ENCODE measurements around the gene PHF2.

Gene PHF2

DNA sequence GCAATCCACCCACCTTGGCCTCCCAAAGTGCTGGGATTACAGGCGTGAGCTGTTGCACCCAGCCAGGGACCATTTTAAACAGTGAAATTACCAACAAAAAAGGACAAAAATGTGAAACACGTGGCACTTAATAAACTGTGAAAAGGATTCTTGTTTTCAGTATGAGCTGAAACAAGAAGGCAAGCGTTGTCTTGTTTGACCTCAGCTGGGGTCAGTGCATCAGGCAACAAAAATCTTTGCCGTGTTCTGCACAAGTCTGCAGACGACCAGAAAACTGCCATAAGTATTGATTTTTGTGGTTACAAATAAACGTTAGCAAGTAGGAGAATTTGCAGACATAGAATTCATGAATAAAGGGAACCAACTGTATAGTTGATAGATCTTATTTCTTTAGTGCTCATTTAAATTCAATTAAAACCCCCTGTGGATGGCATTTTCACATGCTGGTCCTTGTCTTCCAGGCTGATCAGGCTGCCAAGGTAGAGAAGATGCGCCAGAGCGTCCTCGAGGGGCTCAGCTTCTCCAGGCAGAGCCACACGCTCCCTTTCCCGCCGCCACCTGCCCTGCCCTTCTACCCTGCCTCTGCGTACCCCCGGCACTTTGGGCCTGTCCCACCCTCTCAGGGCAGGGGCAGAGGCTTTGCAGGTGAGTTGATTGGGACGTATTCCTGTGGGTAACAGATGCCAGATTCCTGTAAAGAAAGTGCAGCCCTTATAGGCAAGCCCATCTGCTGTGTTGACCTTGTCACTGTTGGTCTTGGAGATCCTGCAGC, 18.8 kb upstream of the PHF2 start:
- H3K4me1 Mint-ChIP-seq (ENCODE audit: low read depth) = peaks cover 3% of the 10 kb centered on the region
- peaks cover 39% of the 10 kb centered on the region for H3K36me3 Mint-ChIP-seq (ENCODE audit: low read depth)
- H3K4me3 Mint-ChIP-seq = no peak overlapping the region

DNA sequence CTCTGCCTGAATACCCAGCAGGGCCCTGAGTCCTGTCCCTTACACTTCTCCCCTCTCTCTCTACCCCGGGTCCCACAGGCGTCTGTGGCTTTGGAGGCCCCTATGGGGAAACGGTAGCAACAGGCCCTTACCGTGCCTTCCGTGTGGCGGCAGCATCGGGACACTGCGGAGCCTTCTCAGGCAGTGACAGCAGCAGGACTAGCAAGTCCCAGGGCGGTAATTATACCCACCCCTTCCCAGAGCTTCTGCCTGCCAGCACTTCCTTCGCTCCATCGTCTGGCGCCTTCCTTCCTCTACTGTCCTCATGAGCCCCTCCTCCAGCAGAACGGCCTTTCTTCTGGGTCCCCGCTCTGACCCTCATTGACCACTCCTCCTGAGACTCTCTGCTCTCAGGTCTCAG, 17.9 kb upstream of the PHF2 start:
- Mint-ChIP-seq H3K4me3 (no peak overlapping the region), H3K36me3 (ENCODE audit: low read depth) (peaks cover 40% of the 10 kb centered on the region), H3K4me1 (ENCODE audit: low read depth) (peaks cover 3% of the 10 kb centered on the region), H3K27me3 (ENCODE audit: low read depth) (no peaks in the 10 kb centered on the region), H3K27ac (no peak overlapping the region), H3K9me3 (no peaks in the 10 kb centered on the region)

More for the DNA sequence above, 18.8 kb upstream of the PHF2 start:
- H3K9me3 Mint-ChIP-seq = no peaks in the 10 kb centered on the region
- H3K27ac Mint-ChIP-seq = no peak overlapping the region
- no peaks in the 10 kb centered on the region for H3K27me3 Mint-ChIP-seq (ENCODE audit: low read depth)

DNA sequence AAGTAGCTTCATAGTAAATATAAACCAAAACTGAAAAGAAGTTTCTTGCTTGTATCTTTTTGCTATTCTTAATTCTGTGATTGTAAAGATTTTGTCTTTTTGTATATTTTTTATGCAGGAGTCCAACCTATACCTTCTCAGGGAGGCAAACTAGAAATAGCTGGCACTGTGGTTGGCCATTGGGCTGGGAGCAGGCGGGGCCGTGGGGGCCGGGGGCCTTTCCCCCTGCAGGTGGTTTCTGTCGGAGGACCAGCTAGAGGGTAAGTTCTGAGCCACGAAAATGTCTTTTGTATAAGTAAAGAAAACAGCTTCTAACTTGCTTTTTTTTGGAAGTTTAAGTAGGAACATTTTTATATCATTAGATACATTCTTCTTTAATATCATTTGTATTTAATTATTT, 15.4 kb upstream of the PHF2 start:
- Mint-ChIP-seq H3K36me3 (ENCODE audit: low read depth) (peaks cover 58% of the 10 kb centered on the region), H3K4me3 (no peak overlapping the region)

DNA sequence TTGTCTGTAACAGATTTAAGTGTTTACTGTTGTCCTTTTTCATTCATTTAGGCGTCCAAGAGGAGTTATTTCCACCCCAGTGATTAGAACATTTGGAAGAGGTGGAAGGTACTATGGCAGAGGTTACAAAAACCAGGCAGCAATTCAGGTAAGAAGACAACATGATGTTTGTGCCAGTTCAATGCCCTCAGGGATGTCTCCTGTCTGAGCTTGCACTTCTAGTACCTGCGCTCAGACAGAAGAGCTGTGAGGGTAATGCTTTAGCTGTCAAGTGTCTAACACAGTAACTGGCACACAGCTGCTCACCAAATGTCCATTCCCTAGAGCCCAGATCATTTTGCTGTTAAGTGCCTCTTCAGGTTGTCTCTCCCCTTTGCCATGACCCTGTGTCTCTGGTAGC, 14.2 kb upstream of the PHF2 start:
- Mint-ChIP-seq H3K27me3 (ENCODE audit: low read depth) (no peaks in the 10 kb centered on the region), H3K4me1 (ENCODE audit: low read depth) (peaks cover 21% of the 10 kb centered on the region), H3K36me3 (ENCODE audit: low read depth) (peaks cover 52% of the 10 kb centered on the region), H3K4me3 (no peak overlapping the region), H3K27ac (no peak overlapping the region), H3K9me3 (no peaks in the 10 kb centered on the region)

More for the DNA sequence above, 15.4 kb upstream of the PHF2 start:
- no peaks in the 10 kb centered on the region for H3K9me3 Mint-ChIP-seq
- no peaks in the 10 kb centered on the region for H3K27me3 Mint-ChIP-seq (ENCODE audit: low read depth)
- H3K4me1 Mint-ChIP-seq (ENCODE audit: low read depth) = peaks cover 16% of the 10 kb centered on the region
- no peak overlapping the region for H3K27ac Mint-ChIP-seq

DNA sequence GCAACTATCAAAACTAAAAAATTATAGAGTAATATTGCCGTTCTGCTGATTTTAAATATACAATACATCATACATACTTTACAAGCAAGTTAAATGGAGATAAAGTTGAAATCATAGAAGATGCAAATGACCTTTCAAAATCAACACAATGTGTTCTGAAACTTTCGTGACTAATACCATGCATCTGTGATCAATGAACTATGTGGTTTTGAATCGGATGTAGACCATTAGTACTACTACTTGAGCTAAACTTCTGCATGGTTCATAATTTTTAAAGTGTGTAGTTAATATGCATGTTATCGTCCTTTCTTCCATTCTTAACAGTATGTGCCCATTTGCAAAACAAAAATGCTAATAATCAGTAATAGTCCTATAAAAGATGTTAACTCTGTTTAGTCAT, 11.3 kb upstream of the PHF2 start:
- no peak overlapping the region for H3K27ac Mint-ChIP-seq
- H3K4me3 Mint-ChIP-seq = no peak overlapping the region
- H3K9me3 Mint-ChIP-seq = no peaks in the 10 kb centered on the region
- peaks cover 31% of the 10 kb centered on the region for H3K36me3 Mint-ChIP-seq (ENCODE audit: low read depth)
- no peaks in the 10 kb centered on the region for H3K27me3 Mint-ChIP-seq (ENCODE audit: low read depth)
- H3K4me1 Mint-ChIP-seq (ENCODE audit: low read depth) = peaks cover 29% of the 10 kb centered on the region

DNA sequence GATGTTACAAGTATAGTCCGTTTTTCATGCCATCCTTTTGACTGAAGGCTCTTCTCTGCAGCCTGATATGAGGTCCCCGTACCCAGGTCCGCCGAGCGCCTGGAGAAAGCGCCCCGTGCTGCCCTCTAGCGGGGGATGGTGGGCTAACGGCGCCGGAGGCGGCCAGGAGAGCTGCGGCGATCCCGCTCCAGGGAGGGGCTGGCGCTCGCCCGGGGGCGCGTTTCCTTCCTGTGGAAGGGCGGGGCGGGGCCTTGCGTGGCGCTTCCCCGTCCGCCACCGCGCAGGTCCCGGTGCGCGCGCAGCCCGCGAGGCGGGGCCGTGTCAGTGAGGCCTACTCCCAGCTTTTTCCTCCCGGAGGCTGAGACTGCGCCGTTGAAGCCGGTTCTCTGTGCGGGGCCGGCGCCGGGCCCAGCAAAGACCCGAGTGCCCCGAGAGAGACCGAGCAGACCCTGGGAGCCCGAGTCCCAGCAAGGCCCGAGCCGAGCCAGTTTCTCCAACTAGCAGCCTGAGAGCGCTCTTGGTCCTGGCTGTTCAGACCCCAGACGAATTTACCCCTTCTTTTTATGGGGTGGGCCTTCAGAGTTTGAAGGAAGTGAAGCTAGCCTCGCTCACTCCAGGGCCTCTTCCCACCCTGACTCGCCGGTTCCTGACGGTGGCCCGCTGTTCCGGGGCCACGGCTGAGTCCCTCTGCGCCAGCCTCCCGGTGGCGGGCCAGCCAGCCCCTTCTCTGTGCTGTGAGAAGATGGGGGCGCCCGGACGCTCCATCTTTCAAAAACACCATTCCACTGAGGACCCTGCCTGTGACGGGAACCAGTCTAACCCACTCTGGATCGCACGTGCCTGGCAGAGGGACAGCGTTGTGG, 9.7 kb upstream of the PHF2 start:
- H3K4me3 Mint-ChIP-seq = peak overlapping the region; percentile 83
- peaks cover 29% of the 10 kb centered on the region for H3K4me1 Mint-ChIP-seq (ENCODE audit: low read depth)
- H3K36me3 Mint-ChIP-seq (ENCODE audit: low read depth) = peaks cover 39% of the 10 kb centered on the region
- peaks cover 11% of the 10 kb centered on the region for H3K9me3 Mint-ChIP-seq
- no peaks in the 10 kb centered on the region for H3K27me3 Mint-ChIP-seq (ENCODE audit: low read depth)
- H3K27ac Mint-ChIP-seq = peak overlapping the region; percentile 89

DNA sequence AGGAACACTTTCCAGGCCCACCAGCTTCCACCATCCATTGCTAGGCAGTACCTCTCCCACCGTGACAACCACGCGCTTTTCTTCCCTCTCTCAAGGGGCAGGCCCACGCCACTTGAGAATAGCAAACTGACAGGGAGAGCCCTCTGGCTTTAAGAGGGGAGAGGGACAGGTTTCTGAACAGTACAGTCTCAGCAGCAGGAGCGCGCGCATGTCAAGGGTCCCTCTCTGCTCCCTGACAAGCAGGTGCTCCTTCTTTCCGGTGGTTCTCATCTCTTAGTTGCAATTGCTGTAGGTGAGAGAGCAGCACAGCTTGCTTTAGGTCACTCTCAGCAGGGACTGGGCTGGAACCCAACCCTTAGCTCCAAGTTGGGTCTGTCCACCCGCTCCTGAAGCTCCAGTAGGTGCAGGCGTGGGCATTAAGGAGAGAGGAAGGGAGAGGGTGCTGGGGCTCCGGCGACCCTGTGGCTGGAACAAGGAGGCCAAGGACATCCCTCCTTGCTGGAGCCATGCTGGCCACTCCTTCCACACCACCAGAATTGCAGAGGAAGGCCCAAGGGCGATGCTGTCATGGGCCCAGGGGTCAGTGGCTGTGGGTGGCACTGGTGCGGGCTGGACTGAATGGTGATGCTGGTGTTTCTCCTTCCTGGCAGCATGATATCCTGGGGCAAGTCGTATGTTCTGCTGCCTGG, 9.0 kb upstream of the PHF2 start:
- Mint-ChIP-seq H3K27me3 (ENCODE audit: low read depth) (no peaks in the 10 kb centered on the region), H3K4me3 (peak overlapping the region; percentile 83), H3K36me3 (ENCODE audit: low read depth) (peaks cover 32% of the 10 kb centered on the region), H3K4me1 (ENCODE audit: low read depth) (peaks cover 26% of the 10 kb centered on the region), H3K27ac (peak overlapping the region; percentile 89), H3K9me3 (peaks cover 11% of the 10 kb centered on the region)

DNA sequence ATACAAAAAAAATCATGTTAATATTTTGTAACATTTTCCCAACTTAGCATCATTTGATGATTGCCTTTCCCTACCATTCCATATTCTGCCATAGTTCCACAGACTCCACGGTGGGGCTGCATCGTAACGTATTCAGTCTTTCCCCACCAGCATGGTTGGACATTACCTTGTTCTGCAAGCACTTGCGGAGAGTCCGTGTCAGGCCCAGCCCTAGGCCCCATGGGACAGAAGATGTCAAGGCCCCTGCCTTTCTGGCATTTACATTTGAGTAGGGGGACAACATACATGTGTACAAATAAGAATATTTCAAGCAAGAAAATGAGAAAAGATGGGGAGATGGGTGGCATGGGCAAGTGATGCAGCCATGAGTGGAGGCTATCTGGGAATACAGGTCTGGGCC, 8.2 kb upstream of the PHF2 start:
- Mint-ChIP-seq H3K4me3 (no peak overlapping the region), H3K27ac (no peak overlapping the region), H3K9me3 (peaks cover 11% of the 10 kb centered on the region), H3K36me3 (ENCODE audit: low read depth) (peaks cover 29% of the 10 kb centered on the region), H3K4me1 (ENCODE audit: low read depth) (peaks cover 26% of the 10 kb centered on the region), H3K27me3 (ENCODE audit: low read depth) (no peaks in the 10 kb centered on the region)

DNA sequence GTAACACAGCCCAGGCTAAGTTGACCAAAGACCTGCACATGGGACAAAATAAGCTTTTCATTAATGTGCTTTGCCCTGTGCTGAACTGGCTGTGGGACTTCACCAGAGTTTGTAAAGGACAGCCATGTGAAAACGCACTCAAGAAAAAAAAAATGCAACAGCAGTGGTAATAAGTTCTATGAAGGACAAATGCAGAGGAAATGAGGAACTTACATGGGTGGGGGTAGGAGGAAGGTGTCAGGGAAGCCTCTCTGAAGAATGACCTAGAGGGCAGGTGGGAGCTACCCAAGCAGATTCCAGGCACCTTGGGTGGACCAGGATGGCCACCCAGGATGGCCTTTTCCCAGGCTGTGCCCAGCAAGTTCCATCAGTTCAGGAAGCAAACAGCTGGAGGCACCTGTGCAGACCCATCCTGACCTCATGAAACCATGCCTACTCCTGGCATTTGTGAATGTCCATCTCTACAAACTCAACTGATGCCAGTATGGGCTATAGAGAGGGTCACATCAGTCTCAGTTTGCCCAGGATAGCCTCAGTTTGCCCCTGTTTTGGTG, 6.7 kb upstream of the PHF2 start:
- Mint-ChIP-seq H3K27ac (no peak overlapping the region), H3K4me3 (no peak overlapping the region), H3K27me3 (ENCODE audit: low read depth) (no peaks in the 10 kb centered on the region), H3K4me1 (ENCODE audit: low read depth) (peaks cover 26% of the 10 kb centered on the region), H3K36me3 (ENCODE audit: low read depth) (peaks cover 19% of the 10 kb centered on the region), H3K9me3 (peaks cover 11% of the 10 kb centered on the region)

DNA sequence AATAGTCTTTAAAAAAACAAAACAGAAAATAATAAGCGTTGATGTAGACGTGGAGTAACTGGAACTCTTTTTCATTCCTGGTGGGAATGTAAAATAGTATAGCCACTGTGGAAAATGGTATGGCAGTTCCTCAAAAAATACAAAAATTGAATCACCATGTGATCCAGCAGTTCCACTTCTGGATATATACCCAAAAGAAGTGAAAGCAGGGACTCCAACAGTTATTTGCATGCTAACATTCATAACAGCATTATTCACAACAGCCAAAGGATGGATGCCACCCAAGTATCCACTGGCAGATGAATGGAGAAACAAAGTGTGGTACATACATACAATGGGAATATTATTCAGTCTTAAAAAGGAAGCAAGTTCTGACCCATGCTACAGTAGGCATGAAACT, 4.2 kb upstream of the PHF2 start:
- peaks cover 11% of the 10 kb centered on the region for H3K9me3 Mint-ChIP-seq
- no peaks in the 10 kb centered on the region for H3K27me3 Mint-ChIP-seq (ENCODE audit: low read depth)
- H3K27ac Mint-ChIP-seq = no peak overlapping the region
- H3K4me3 Mint-ChIP-seq = no peak overlapping the region
- peaks cover 16% of the 10 kb centered on the region for H3K4me1 Mint-ChIP-seq (ENCODE audit: low read depth)
- peaks cover 10% of the 10 kb centered on the region for H3K36me3 Mint-ChIP-seq (ENCODE audit: low read depth)

DNA sequence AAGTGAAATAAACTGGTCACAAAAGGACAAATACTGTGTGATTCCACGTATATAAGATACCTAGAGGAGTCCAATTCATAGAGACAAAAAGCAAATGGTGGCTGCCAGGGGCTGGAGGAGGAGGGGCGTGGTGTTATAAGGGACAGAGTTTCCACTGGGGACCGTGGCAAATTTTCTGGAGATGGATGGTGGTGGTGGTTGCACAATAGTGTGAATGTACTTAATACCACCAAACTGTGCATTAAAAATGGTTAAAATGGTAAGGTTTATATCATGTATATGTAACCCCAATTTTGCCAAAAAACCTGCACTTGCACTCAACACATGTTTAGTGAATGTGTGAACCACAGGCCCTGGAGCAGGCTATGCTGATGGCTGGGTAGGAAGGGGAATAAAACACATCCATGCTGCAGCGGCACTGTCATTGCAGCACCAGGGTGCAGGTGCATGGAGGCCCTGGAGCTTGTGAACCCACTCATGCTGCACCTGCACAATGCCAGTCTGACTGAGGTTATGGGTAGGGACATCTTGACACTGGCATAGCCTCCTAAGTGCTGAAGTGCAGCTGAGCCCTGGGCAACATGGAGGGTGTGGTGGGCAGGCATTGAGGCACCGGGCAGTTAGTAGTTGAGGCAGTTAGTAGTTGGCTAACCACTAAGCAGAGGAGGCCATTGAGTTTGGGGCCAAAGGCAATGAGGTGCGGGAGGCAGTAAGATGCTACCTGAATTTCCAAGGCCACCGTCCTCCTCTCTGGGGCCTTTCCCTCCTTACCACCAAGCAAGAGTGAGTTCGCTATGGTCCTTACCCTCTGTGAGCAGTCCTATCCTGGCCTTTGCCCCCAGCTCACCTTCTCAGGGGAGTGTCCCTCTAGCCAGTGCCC, 3.5 kb upstream of the PHF2 start:
- peaks cover 12% of the 10 kb centered on the region for H3K36me3 Mint-ChIP-seq (ENCODE audit: low read depth)
- H3K27ac Mint-ChIP-seq = no peak overlapping the region
- peaks cover 11% of the 10 kb centered on the region for H3K9me3 Mint-ChIP-seq
- H3K27me3 Mint-ChIP-seq (ENCODE audit: low read depth) = no peaks in the 10 kb centered on the region
- H3K4me3 Mint-ChIP-seq = no peak overlapping the region
- H3K4me1 Mint-ChIP-seq (ENCODE audit: low read depth) = peaks cover 15% of the 10 kb centered on the region

DNA sequence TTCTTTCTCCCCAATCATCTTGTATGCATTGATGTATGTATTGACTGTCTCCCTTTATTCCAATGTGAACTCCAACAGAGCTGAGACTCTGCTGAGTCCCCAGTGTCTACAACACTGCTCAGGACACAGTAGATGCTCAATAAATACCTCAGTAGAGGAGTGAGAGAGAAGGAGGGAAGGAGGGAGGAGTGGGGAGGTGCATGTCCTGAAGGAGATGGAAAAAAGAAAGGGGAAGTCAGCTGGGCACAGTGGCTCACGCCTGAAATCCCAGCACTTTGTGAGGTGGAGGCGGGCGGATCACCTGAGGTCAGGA, 2.9 kb upstream of the PHF2 start:
- H3K27me3 Mint-ChIP-seq (ENCODE audit: low read depth) = no peaks in the 10 kb centered on the region
- H3K4me1 Mint-ChIP-seq (ENCODE audit: low read depth) = peaks cover 19% of the 10 kb centered on the region
- H3K9me3 Mint-ChIP-seq = peaks cover 11% of the 10 kb centered on the region
- peaks cover 12% of the 10 kb centered on the region for H3K36me3 Mint-ChIP-seq (ENCODE audit: low read depth)
- H3K27ac Mint-ChIP-seq = no peak overlapping the region
- H3K4me3 Mint-ChIP-seq = peak overlapping the region; percentile 18

DNA sequence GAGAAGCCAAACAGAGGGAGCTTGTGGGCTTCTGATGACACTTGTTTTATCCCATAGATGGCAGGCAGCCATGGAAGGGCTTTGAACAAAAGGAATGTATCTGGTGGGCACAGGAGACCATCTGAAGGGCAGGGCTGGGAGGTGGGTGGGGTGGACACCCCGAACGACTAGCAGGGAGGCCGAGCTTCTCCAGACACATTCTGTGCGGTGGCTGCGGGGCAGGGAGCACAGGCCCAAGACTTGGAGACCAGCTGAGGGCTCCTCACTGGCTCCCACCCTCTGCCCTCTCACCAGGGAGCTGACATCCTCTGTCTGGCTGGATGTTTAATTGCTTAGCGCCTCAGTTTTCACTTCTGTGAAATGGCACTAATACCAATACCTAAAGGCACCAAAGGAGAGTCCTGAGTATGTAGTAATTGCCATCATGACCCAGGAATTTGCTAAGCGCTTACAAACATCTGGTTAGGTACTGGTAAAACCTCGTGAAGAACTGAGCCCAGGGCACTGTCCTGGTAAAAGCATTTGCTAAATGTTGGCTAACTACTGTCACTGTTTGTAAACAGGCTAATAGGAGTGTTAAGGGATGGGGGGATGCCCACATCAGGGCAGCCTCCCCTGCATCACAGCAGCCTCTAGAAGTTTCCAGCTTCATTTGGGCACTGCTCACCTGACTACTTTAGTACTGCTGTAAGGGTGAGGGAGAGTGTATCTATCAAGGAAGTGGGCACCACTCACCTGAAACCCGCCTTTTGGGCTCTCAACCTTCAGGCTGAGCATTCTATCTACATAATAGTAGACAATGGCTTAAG, 2.1 kb upstream of the PHF2 start:
- no peaks in the 10 kb centered on the region for H3K27me3 Mint-ChIP-seq (ENCODE audit: low read depth)
- H3K4me1 Mint-ChIP-seq (ENCODE audit: low read depth) = peaks cover 23% of the 10 kb centered on the region
- H3K9me3 Mint-ChIP-seq = peaks cover 11% of the 10 kb centered on the region
- no peak overlapping the region for H3K27ac Mint-ChIP-seq
- H3K36me3 Mint-ChIP-seq (ENCODE audit: low read depth) = peaks cover 12% of the 10 kb centered on the region
- peak overlapping the region; percentile 93 for H3K4me3 Mint-ChIP-seq

Data from T-helper 1 cell treated with Interleukin-12 subunit alpha and Interleukin-12 subunit beta and Interleukin-4 antibody, amounts not matched to agents 30 μg/mL and 1 μg/mL, for 36 hours (primary cell).